GM23338 (cell line): ENCODE data around the gene PELI1.

Experiments used
- CREB1 ChIP-seq: fragments of 250-450 bp; sonication (Bioruptor Pico); IDR thresholded peaks from 2 replicates; pipeline ENCODE4 v1.5.0; 2020; ENCODE audit warnings: low read depth, mild to moderate bottlenecking, moderate library complexity
- ETS1 ChIP-seq: IDR thresholded peaks from 2 replicates; pipeline ENCODE4 v1.6.1; 2016; ENCODE audit warnings: antibody characterized with exemption
- EZH2 ChIP-seq: fragments of 200-600 bp; sonication (generic); IDR thresholded peaks from one replicate; pipeline ENCODE4 v1.8.0; 2017; ENCODE audit warnings: antibody characterized with exemption, mild to moderate bottlenecking, low read depth; ENCODE audit not compliant: unreplicated experiment
- EZH2phosphoT487 ChIP-seq: fragments of 200-600 bp; sonication (generic); IDR thresholded peaks from one replicate; pipeline ENCODE4 v1.8.1; 2018; ENCODE audit warnings: antibody characterized with exemption; ENCODE audit not compliant: unreplicated experiment
- JUNB ChIP-seq: IDR thresholded peaks from one replicate; pipeline ENCODE4 v1.6.1; 2016; ENCODE audit warnings: antibody characterized with exemption; ENCODE audit not compliant: unreplicated experiment
- NANOG ChIP-seq: IDR thresholded peaks from 2 replicates; pipeline ENCODE4 v1.6.1; 2016; ENCODE audit warnings: antibody characterized with exemption, borderline replicate concordance
- POLR2AphosphoS5 ChIP-seq: IDR thresholded peaks from 2 replicates; pipeline ENCODE4 v1.6.1; 2016; ENCODE audit warnings: antibody characterized with exemption, low read depth
- REST ChIP-seq: IDR thresholded peaks from one replicate; pipeline ENCODE4 v1.6.1; 2018; ENCODE audit warnings: antibody characterized with exemption; ENCODE audit not compliant: unreplicated experiment
- ZNF114 ChIP-seq: fragments of 250-450 bp; sonication (Bioruptor Pico); IDR thresholded peaks from 2 replicates; pipeline ENCODE4 v1.5.0; 2020; ENCODE audit warnings: mild to moderate bottlenecking, moderate library complexity
- ZNF331 ChIP-seq: fragments of 250-450 bp; sonication (Bioruptor Pico); IDR thresholded peaks from 2 replicates; pipeline ENCODE4 v1.5.0; 2020; ENCODE audit warnings: low read depth, mild to moderate bottlenecking, moderate library complexity
- TF ChIP-seq, protein P1 (sequence below), 2 experiments: fragments of 200-600 bp in 1 of 2; sonication (generic) in 1 of 2; conservative IDR thresholded peaks; 2 replicates each; pipeline versions ENCODE4 v1.5.1 to v1.6.1; 2016 to 2017; ENCODE audit warnings: antibody characterized with exemption in 2 of 2, low read depth in 2 of 2, mild to moderate bottlenecking in 2 of 2, moderate library complexity in 1 of 2
- TF ChIP-seq, protein P2 (sequence below): fragments of 250-450 bp; sonication (Bioruptor Pico); IDR thresholded peaks from 2 replicates; pipeline ENCODE4 v1.5.0; 2020; ENCODE audit warnings: mild to moderate bottlenecking, moderate library complexity

GRCh38 chr2:64173156-64174135 is 29.2 kb upstream of the PELI1 start:
- TF ChIP-seq POLR2AphosphoS5 (no peak), EZH2 (no peak), REST (no peak), EZH2phosphoT487 (no peak), JUNB (no peak), ZNF114 (CRISPR knock-in tag) (no peak), CREB1 (CRISPR knock-in tag) (no peak), ZNF331 (CRISPR knock-in tag) (no peak), NANOG (no peak), ETS1 (no peak)
- TF ChIP-seq, protein P1, sequence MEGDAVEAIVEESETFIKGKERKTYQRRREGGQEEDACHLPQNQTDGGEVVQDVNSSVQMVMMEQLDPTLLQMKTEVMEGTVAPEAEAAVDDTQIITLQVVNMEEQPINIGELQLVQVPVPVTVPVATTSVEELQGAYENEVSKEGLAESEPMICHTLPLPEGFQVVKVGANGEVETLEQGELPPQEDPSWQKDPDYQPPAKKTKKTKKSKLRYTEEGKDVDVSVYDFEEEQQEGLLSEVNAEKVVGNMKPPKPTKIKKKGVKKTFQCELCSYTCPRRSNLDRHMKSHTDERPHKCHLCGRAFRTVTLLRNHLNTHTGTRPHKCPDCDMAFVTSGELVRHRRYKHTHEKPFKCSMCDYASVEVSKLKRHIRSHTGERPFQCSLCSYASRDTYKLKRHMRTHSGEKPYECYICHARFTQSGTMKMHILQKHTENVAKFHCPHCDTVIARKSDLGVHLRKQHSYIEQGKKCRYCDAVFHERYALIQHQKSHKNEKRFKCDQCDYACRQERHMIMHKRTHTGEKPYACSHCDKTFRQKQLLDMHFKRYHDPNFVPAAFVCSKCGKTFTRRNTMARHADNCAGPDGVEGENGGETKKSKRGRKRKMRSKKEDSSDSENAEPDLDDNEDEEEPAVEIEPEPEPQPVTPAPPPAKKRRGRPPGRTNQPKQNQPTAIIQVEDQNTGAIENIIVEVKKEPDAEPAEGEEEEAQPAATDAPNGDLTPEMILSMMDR (conservative IDR thresholded peaks at IDR 0.05; ENCODE audit: low read depth in 2 of 2), result no peak
- TF ChIP-seq, protein P2, sequence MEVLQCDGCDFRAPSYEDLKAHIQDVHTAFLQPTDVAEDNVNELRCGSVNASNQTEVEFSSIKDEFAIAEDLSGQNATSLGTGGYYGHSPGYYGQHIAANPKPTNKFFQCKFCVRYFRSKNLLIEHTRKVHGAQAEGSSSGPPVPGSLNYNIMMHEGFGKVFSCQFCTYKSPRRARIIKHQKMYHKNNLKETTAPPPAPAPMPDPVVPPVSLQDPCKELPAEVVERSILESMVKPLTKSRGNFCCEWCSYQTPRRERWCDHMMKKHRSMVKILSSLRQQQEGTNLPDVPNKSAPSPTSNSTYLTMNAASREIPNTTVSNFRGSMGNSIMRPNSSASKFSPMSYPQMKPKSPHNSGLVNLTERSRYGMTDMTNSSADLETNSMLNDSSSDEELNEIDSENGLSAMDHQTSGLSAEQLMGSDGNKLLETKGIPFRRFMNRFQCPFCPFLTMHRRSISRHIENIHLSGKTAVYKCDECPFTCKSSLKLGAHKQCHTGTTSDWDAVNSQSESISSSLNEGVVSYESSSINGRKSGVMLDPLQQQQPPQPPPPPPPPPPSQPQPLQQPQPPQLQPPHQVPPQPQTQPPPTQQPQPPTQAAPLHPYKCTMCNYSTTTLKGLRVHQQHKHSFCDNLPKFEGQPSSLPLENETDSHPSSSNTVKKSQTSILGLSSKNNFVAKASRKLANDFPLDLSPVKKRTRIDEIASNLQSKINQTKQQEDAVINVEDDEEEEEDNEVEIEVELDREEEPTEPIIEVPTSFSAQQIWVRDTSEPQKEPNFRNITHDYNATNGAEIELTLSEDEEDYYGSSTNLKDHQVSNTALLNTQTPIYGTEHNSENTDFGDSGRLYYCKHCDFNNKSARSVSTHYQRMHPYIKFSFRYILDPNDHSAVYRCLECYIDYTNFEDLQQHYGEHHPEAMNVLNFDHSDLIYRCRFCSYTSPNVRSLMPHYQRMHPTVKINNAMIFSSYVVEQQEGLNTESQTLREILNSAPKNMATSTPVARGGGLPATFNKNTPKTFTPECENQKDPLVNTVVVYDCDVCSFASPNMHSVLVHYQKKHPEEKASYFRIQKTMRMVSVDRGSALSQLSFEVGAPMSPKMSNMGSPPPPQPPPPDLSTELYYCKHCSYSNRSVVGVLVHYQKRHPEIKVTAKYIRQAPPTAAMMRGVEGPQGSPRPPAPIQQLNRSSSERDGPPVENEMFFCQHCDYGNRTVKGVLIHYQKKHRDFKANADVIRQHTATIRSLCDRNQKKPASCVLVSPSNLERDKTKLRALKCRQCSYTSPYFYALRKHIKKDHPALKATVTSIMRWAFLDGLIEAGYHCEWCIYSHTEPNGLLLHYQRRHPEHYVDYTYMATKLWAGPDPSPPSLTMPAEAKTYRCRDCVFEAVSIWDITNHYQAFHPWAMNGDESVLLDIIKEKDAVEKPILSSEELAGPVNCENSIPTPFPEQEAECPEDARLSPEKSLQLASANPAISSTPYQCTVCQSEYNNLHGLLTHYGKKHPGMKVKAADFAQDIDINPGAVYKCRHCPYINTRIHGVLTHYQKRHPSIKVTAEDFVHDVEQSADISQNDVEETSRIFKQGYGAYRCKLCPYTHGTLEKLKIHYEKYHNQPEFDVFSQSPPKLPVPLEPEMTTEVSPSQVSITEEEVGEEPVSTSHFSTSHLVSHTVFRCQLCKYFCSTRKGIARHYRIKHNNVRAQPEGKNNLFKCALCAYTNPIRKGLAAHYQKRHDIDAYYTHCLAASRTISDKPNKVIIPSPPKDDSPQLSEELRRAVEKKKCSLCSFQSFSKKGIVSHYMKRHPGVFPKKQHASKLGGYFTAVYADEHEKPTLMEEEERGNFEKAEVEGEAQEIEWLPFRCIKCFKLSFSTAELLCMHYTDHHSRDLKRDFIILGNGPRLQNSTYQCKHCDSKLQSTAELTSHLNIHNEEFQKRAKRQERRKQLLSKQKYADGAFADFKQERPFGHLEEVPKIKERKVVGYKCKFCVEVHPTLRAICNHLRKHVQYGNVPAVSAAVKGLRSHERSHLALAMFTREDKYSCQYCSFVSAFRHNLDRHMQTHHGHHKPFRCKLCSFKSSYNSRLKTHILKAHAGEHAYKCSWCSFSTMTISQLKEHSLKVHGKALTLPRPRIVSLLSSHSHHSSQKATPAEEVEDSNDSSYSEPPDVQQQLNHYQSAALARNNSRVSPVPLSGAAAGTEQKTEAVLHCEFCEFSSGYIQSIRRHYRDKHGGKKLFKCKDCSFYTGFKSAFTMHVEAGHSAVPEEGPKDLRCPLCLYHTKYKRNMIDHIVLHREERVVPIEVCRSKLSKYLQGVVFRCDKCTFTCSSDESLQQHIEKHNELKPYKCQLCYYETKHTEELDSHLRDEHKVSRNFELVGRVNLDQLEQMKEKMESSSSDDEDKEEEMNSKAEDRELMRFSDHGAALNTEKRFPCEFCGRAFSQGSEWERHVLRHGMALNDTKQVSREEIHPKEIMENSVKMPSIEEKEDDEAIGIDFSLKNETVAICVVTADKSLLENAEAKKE, result no peak
